ENCODE results near the gene MEN1.

DNA sequence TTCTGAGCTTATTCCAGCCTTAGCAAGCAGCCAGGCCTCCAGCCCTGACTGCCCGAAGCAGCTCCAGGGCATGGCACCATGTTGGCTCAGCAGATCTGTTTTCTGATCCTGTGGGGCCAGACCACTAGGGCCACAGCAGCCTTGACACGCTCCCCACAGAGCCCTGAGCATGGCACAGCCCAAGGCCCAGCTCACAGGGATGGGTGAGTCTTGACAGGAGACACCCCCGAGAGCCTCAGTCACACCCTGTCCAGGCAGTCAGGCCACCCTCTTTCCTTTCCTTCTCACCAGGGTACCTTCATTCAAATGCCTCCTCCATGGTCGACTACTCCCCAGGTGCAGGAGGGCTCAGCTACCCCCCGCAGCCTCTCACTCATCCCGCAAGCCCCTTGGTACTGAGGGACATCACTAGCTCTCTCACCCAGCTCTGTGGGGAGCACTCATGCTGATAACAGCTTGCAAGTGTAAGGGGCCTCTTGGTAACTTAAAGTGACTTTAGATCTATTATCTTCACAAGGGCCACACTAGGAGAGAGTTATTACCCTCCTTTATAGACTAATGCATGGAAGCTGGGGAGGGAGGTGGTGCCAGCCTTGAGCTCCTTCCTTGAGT, 38.0 kb upstream of the MEN1 start:
- TF ChIP-seq POLR2A (IDR thresholded peaks at IDR 0.05) (no peak), POLR2AphosphoS5 (IDR thresholded peaks at IDR 0.05) (no peak), EP300 (IDR thresholded peaks at IDR 0.05) (no peak)
- TF ChIP-seq, protein P1, sequence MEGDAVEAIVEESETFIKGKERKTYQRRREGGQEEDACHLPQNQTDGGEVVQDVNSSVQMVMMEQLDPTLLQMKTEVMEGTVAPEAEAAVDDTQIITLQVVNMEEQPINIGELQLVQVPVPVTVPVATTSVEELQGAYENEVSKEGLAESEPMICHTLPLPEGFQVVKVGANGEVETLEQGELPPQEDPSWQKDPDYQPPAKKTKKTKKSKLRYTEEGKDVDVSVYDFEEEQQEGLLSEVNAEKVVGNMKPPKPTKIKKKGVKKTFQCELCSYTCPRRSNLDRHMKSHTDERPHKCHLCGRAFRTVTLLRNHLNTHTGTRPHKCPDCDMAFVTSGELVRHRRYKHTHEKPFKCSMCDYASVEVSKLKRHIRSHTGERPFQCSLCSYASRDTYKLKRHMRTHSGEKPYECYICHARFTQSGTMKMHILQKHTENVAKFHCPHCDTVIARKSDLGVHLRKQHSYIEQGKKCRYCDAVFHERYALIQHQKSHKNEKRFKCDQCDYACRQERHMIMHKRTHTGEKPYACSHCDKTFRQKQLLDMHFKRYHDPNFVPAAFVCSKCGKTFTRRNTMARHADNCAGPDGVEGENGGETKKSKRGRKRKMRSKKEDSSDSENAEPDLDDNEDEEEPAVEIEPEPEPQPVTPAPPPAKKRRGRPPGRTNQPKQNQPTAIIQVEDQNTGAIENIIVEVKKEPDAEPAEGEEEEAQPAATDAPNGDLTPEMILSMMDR (IDR thresholded peaks at IDR 0.05), result no peak
